Cardiac muscle cell (in vitro differentiated cells and primary cell): ENCODE data around the gene LYPD3. TPM values are rescaled to one million over a fixed set of nuclear protein-coding genes. Genes with fewer than 3 reads are reported as not detected.
A peak's percentile ranks its signal among the peaks of the same experiment; 100 is the strongest.

Source experiments
- DNase-seq, 2 donors: peaks; one replicate each; pipeline versions ENCODE4 v3.0.0 to v3.0.0-alpha.2; 2010 to 2017; ENCODE audit warnings: low read depth in 1 of 2, low spot score in 1 of 2
- H3K27ac ChIP-seq: fragments of 200-600 bp; sonication (generic); 2 replicates; pipeline ENCODE4 v1.5.1; 2016
- H3K27me3 ChIP-seq: fragments of 200-600 bp; sonication (generic); 2 replicates; pipeline ENCODE4 v1.6.0; 2016; ENCODE audit warnings: control low read depth
- H3K36me3 ChIP-seq: fragments of 200-600 bp; sonication (generic); 2 replicates; pipeline ENCODE4 v1.5.1; 2016; ENCODE audit warnings: control low read depth
- H3K4me1 ChIP-seq: fragments of 200-600 bp; sonication (generic); 2 replicates; pipeline ENCODE4 v1.8.1; 2017; ENCODE audit warnings: low read depth, mild to moderate bottlenecking, mixed run types
- H3K4me3 ChIP-seq: fragments of 200-600 bp; sonication (generic); 2 replicates; pipeline ENCODE4 v1.5.1; 2016; ENCODE audit warnings: mild to moderate bottlenecking
- H3K9me3 ChIP-seq: fragments of 200-600 bp; sonication (generic); 2 replicates; pipeline ENCODE4 v1.5.1; 2017; ENCODE audit warnings: low read depth, mild to moderate bottlenecking, control low read depth
- polyA plus RNA-seq: library from polyadenylated mRNA; unstranded; fragments of >200 nt; fragmentation: Nextera tagmentation; extraction: Ambion mirVana; gene quantifications from 2 replicates; pipeline ENCODE4 v1.2.1, GENCODE V29; 2016
- total RNA-seq: library from RNA; depleted of rRNA; stranded (reverse); fragments of >200 nt; gene quantifications from 2 replicates; pipeline ENCODE4 v1.2.3, GENCODE V29; 2016
- TF ChIP-seq, protein P1 (sequence below): IDR thresholded peaks from 2 replicates; pipeline ENCODE4 v1.5.1; 2012; ENCODE audit warnings: low read depth, mild to moderate bottlenecking, low read length

Gene LYPD3
- total and polyA plus RNA-seq, 2 experiments from 2014 or later = 0.73 to 3.2 TPM

DNA sequence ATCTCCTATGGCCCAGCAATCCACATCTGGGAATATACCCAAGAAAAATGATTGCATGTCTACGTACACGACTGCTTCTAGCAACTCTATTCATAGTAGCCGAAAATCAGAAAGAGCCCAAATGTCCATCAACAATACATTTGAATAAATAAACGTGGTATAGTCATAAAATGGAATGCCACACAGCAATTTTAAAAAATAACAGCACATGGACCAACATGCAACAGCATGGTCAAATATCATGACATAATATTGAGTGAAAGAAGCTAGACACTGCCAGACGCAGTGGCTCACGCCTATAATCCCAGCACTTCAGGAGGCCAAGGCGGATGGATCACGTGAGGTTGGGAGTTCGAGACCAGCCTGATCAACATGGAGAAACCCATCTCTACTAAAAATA, 34.4 kb downstream of the LYPD3 start:
- TF ChIP-seq, protein P1, sequence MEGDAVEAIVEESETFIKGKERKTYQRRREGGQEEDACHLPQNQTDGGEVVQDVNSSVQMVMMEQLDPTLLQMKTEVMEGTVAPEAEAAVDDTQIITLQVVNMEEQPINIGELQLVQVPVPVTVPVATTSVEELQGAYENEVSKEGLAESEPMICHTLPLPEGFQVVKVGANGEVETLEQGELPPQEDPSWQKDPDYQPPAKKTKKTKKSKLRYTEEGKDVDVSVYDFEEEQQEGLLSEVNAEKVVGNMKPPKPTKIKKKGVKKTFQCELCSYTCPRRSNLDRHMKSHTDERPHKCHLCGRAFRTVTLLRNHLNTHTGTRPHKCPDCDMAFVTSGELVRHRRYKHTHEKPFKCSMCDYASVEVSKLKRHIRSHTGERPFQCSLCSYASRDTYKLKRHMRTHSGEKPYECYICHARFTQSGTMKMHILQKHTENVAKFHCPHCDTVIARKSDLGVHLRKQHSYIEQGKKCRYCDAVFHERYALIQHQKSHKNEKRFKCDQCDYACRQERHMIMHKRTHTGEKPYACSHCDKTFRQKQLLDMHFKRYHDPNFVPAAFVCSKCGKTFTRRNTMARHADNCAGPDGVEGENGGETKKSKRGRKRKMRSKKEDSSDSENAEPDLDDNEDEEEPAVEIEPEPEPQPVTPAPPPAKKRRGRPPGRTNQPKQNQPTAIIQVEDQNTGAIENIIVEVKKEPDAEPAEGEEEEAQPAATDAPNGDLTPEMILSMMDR = no peak
- H3K4me3 ChIP-seq = no peak overlapping the region
- no peaks in the 10 kb centered on the region for H3K36me3 ChIP-seq
- H3K27me3 ChIP-seq = no peaks in the 10 kb centered on the region
- DNase-seq = no peak
- no peaks in the 10 kb centered on the region for H3K4me1 ChIP-seq
- H3K27ac ChIP-seq = no peak overlapping the region
- no peaks in the 10 kb centered on the region for H3K9me3 ChIP-seq

GRCh38 chr19:43430142-43430710, 35.2 kb downstream of the LYPD3 start:
- TF ChIP-seq, protein P1 = no peak
- Histone ChIP-seq H3K27me3 (no peaks in the 10 kb centered on the region), H3K4me3 (no peak overlapping the region), H3K27ac (no peak overlapping the region), H3K36me3 (no peaks in the 10 kb centered on the region), H3K9me3 (no peaks in the 10 kb centered on the region), H3K4me1 (no peaks in the 10 kb centered on the region)
- DNase-seq = no peak

DNA sequence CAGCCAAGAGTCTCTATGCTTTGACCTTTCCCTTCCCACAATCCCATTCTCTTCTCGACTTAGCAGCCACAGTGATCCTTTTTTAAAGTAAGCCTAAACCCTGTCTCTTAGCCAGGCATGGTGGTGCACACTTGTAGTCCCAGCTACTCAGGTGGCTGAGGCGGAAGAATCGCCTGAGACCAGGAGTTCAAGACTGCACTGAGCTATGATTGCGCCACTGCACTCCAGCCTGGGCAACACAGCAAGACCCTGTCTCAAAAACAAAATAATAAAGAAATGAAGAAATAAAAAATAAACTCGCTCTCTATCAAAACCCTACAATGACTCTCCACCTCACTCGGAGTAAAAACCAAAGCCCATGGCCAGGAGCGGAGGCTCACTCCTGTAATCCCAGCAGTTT, 36.0 kb downstream of the LYPD3 start:
- Histone ChIP-seq H3K4me3 (no peak overlapping the region), H3K4me1 (no peaks in the 10 kb centered on the region), H3K9me3 (no peaks in the 10 kb centered on the region), H3K27ac (no peak overlapping the region), H3K27me3 (no peaks in the 10 kb centered on the region), H3K36me3 (no peaks in the 10 kb centered on the region)
- no peak for DNase-seq
- TF ChIP-seq, protein P1 = no peak

GRCh38 chr19:43425567-43426392, 39.6 kb downstream of the LYPD3 start:
- Histone ChIP-seq H3K9me3 (no peaks in the 10 kb centered on the region), H3K4me1 (no peaks in the 10 kb centered on the region), H3K27ac (no peak overlapping the region), H3K4me3 (no peak overlapping the region), H3K36me3 (no peaks in the 10 kb centered on the region), H3K27me3 (no peaks in the 10 kb centered on the region)
- TF ChIP-seq, protein P1 = peak; percentile 57
- DNase-seq = peak; percentile 24 to 30

DNA sequence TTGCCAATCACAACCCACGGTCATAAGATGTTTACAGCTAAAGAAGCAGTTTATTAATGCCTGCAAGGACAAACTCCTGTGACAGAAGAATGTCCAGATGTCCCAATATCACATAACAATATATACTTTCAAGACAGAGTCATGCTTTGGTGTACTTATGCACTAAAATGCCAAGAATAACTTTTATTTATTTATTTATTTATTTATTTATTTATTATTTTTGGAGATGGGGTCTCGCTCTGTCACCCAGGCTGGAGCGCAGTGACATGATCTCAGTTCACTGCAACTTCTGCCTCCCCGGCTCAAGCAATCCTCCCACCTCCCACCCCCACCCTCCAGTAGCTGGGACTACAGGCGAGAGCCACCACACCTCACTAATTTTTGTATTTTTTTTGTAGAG, 41.6 kb downstream of the LYPD3 start:
- Histone ChIP-seq H3K4me1 (no peaks in the 10 kb centered on the region), H3K27ac (no peak overlapping the region), H3K9me3 (no peaks in the 10 kb centered on the region), H3K36me3 (no peaks in the 10 kb centered on the region), H3K4me3 (no peak overlapping the region), H3K27me3 (no peaks in the 10 kb centered on the region)
- no peak for DNase-seq
- TF ChIP-seq, protein P1 = no peak
